IMR-90 (cell line): ENCODE measurements around the gene EXOSC1. TPM values are rescaled to one million over a fixed set of nuclear protein-coding genes. Genes with fewer than 3 reads are reported as not detected.

Experiments used
- ATAC-seq: fragments of 200-7000 bp; cut with Tn5 transposase; 2 replicates; pipeline ENCODE4 v1.9.1; 2020; ENCODE audit warnings: low read depth, mild to moderate bottlenecking, moderate library complexity
- BruUV-seq: library from RNA; stranded (reverse); fragments of 400-500 nt; replicated peaks from 2 replicates; lab custom pipeline; 2021; lab: Mats Ljungman, UMichigan
- CTCF ChIA-PET: fragments of 300-600 bp; formaldehyde crosslinking; extraction: SDS; loops from one replicate; lab custom pipeline; 2021; ENCODE audit warnings: antibody characterized with exemption; lab: Yijun Ruan, JAX
- POLR2A ChIA-PET: fragments of 300-600 bp; sonication (Branson Sonifier 250); formaldehyde crosslinking; loops from one replicate; lab custom pipeline; 2022; ENCODE audit warnings: antibody characterized with exemption; ENCODE audit not compliant: unreplicated experiment; lab: Charles Lee
- DNase-seq: peaks from one replicate; pipeline ENCODE4 v3.0.0; 2013
- H2AFZ ChIP-seq: replicated peaks from 2 replicates; pipeline ENCODE3; 2013; ENCODE audit warnings: low read length, mild to moderate bottlenecking; ENCODE audit not compliant: poor library complexity
- H2AK5ac ChIP-seq: 2 replicates; pipeline ENCODE4 v1.6.1; 2013; ENCODE audit warnings: low read depth, low read length, inconsistent platforms
- H2AK9ac ChIP-seq: replicated peaks from 2 replicates; pipeline ENCODE3; 2013; ENCODE audit warnings: mild to moderate bottlenecking, low read depth, low read length, moderate library complexity; ENCODE audit not compliant: poor library complexity
- H2BK120ac ChIP-seq: 2 replicates; pipeline ENCODE4 v1.6.1; 2013; ENCODE audit warnings: low read depth, low read length, inconsistent platforms
- H2BK15ac ChIP-seq: 3 replicates; pipeline ENCODE4 v1.6.1; 2013; ENCODE audit warnings: low read depth, low read length, inconsistent platforms
- H2BK20ac ChIP-seq: 2 replicates; pipeline ENCODE4 v1.6.1; 2013; ENCODE audit warnings: low read depth, mild to moderate bottlenecking, inconsistent platforms, low read length, moderate library complexity
- H2BK5ac ChIP-seq: 2 replicates; pipeline ENCODE4 v1.6.1; 2013; ENCODE audit warnings: mild to moderate bottlenecking, low read depth, low read length, inconsistent platforms; ENCODE audit not compliant: poor library complexity, severe bottlenecking
- H3K14ac ChIP-seq: replicated peaks from 2 replicates; pipeline ENCODE4 v1.6.1; 2013; ENCODE audit warnings: low read depth, low read length, inconsistent platforms
- H3K18ac ChIP-seq: 2 replicates; pipeline ENCODE4 v1.6.1; 2013; ENCODE audit warnings: low read depth, low read length, control low read depth
- H3K23ac ChIP-seq: 2 replicates; pipeline ENCODE4 v1.6.1; 2013; ENCODE audit warnings: low read depth, low read length, inconsistent platforms
- H3K27ac ChIP-seq: 2 replicates; pipeline ENCODE4 v1.5.1; 2013; ENCODE audit warnings: mild to moderate bottlenecking, control low read depth, low read length; ENCODE audit not compliant: insufficient read depth
- H3K27me3 ChIP-seq: 2 replicates; pipeline ENCODE4 v1.6.1; 2013; ENCODE audit warnings: low read length; ENCODE audit not compliant: control insufficient read depth, insufficient read depth
- H3K36me3 ChIP-seq: 2 replicates; pipeline ENCODE4 v1.6.1; 2013; ENCODE audit warnings: low read length, mixed read lengths; ENCODE audit not compliant: control insufficient read depth, insufficient read depth
- H3K4ac ChIP-seq: 2 replicates; pipeline ENCODE4 v1.6.1; 2013; ENCODE audit warnings: low read depth, low read length, inconsistent platforms
- H3K4me1 ChIP-seq: 2 replicates; pipeline ENCODE4 v1.6.1; 2013; ENCODE audit warnings: low read length, mixed read lengths; ENCODE audit not compliant: control insufficient read depth, insufficient read depth
- H3K4me2 ChIP-seq: 2 replicates; pipeline ENCODE4 v1.6.1; 2013; ENCODE audit warnings: low read depth, mild to moderate bottlenecking, control low read depth, low read length, moderate library complexity
- H3K4me3 ChIP-seq: 2 replicates; pipeline ENCODE4 v1.5.1; 2013; ENCODE audit warnings: low read depth, mild to moderate bottlenecking, control low read depth, low read length, moderate library complexity; ENCODE audit not compliant: insufficient read depth
- H3K56ac ChIP-seq: 2 replicates; pipeline ENCODE4 v1.6.1; 2013; ENCODE audit warnings: low read length, inconsistent platforms; ENCODE audit not compliant: insufficient read depth; ENCODE audit errors: extremely low read depth
- H3K79me1 ChIP-seq, 2 experiments: 2 replicates each; pipeline ENCODE4 v1.6.1; 2013; ENCODE audit warnings: low read length in 2 of 2, inconsistent platforms in 1 of 2, low read depth in 1 of 2
- H3K9ac ChIP-seq: 2 replicates; pipeline ENCODE4 v1.6.1; 2013; ENCODE audit warnings: low read depth, low read length, control low read depth
- H3K9me1 ChIP-seq: 2 replicates; pipeline ENCODE4 v1.6.1; 2013; ENCODE audit warnings: low read length, inconsistent platforms; ENCODE audit not compliant: insufficient read depth
- H3K9me3 ChIP-seq: 2 replicates; pipeline ENCODE4 v1.6.1; 2013; ENCODE audit warnings: low read length; ENCODE audit not compliant: control insufficient read depth, insufficient read depth
- H4K20me1 ChIP-seq: 2 replicates; pipeline ENCODE4 v1.6.1; 2013; ENCODE audit warnings: low read length, inconsistent platforms; ENCODE audit not compliant: insufficient read depth
- H4K5ac ChIP-seq: 2 replicates; pipeline ENCODE4 v1.6.1; 2013; ENCODE audit warnings: mild to moderate bottlenecking, low read depth, low read length, control low read depth
- H4K8ac ChIP-seq, 2 experiments: 2 replicates each; pipeline ENCODE4 v1.6.1; 2013; ENCODE audit warnings: low read depth in 2 of 2, low read length in 2 of 2, control low read depth in 1 of 2, inconsistent platforms in 1 of 2
- H4K91ac ChIP-seq: 2 replicates; pipeline ENCODE4 v1.6.1; 2013; ENCODE audit warnings: low read depth, low read length, inconsistent platforms; ENCODE audit not compliant: insufficient read depth
- BHLHE40 ChIP-seq: fragments of 150-350 bp; IDR thresholded peaks from 2 replicates; pipeline ENCODE4 v1.6.1; 2016; ENCODE audit warnings: mild to moderate bottlenecking, low read depth, low read length
- CEBPB ChIP-seq: IDR thresholded peaks from 2 replicates; pipeline ENCODE4 v1.6.1; 2012; ENCODE audit warnings: low read depth, low read length, improper control_type of control experiment
- CHD1 ChIP-seq: IDR thresholded peaks from 2 replicates; pipeline ENCODE4 v1.6.1; 2012; ENCODE audit warnings: low read depth, low read length, improper control_type of control experiment
- CTCF ChIP-seq: conservative IDR thresholded peaks from 2 replicates; pipeline ENCODE4 v1.5.1; 2012; ENCODE audit warnings: mild to moderate bottlenecking, low read depth, low read length, improper control_type of control experiment
- ELK1 ChIP-seq: fragments of 150-350 bp; IDR thresholded peaks from 2 replicates; pipeline ENCODE4 v1.6.1; 2016; ENCODE audit warnings: low read depth, mild to moderate bottlenecking, low read length, moderate library complexity, borderline replicate concordance
- FOS ChIP-seq: fragments of 150-350 bp; IDR thresholded peaks from 2 replicates; pipeline ENCODE4 v1.6.1; 2016; ENCODE audit warnings: low read depth, low read length
- MAFK ChIP-seq: IDR thresholded peaks from 2 replicates; pipeline ENCODE4 v1.6.1; 2012; ENCODE audit warnings: low read depth, low read length, improper control_type of control experiment
- MAZ ChIP-seq: IDR thresholded peaks from 2 replicates; pipeline ENCODE4 v1.6.1; 2012; ENCODE audit warnings: low read depth, mild to moderate bottlenecking, low read length, improper control_type of control experiment, moderate library complexity, borderline replicate concordance
- MXI1 ChIP-seq: IDR thresholded peaks from 2 replicates; pipeline ENCODE4 v1.6.1; 2012; ENCODE audit warnings: low read depth, mild to moderate bottlenecking, low read length, moderate library complexity, borderline replicate concordance
- NFE2L2 ChIP-seq: fragments of 150-350 bp; IDR thresholded peaks from 2 replicates; pipeline ENCODE4 v1.6.1; 2016; ENCODE audit warnings: low read depth, mild to moderate bottlenecking, low read length
- POLR2A ChIP-seq: IDR thresholded peaks from 2 replicates; pipeline ENCODE4 v1.6.1; 2012; ENCODE audit warnings: mild to moderate bottlenecking, low read depth, low read length
- RAD21 ChIP-seq: IDR thresholded peaks from 2 replicates; pipeline ENCODE4 v1.6.1; 2012; ENCODE audit warnings: low read length, improper control_type of control experiment
- RCOR1 ChIP-seq: IDR thresholded peaks from 2 replicates; pipeline ENCODE4 v1.6.1; 2012; ENCODE audit warnings: mild to moderate bottlenecking, low read length, improper control_type of control experiment; ENCODE audit not compliant: insufficient replicate concordance
- RFX5 ChIP-seq: IDR thresholded peaks from 2 replicates; pipeline ENCODE4 v1.8.0; 2012; ENCODE audit warnings: low read depth, mild to moderate bottlenecking, low read length, moderate library complexity
- SMC3 ChIP-seq: fragments of 150-350 bp; IDR thresholded peaks from 2 replicates; pipeline ENCODE4 v1.6.1; 2016; ENCODE audit warnings: low read depth, mild to moderate bottlenecking, antibody characterized with exemption, low read length, moderate library complexity
- USF2 ChIP-seq: fragments of 150-350 bp; IDR thresholded peaks from 2 replicates; pipeline ENCODE4 v1.6.1; 2017; ENCODE audit warnings: mild to moderate bottlenecking, antibody characterized with exemption, low read length, low read depth
- WGBS, 2 experiments: methylation state at CpG; one replicate each; pipeline versions ENCODE4 v1.1.5 to v1.1.7; 2013; ENCODE audit warnings: missing lambda C conversion rate in 2 of 2; ENCODE audit not compliant: insufficient read length in 1 of 2; ENCODE audit errors: extremely low coverage in 2 of 2; 5-methylcytosine and 5-hydroxymethylcytosine counted together
- dilution Hi-C: fragments of 300-500 bp; cut with HindIII; formaldehyde crosslinking; loops from one replicate; pipeline ENCODE4 v1.14.3; 2018; ENCODE audit warnings: low sequenced_read_pairs; ENCODE audit not compliant: unreplicated experiment
- in situ Hi-C: fragments of 300-500 bp; cut with MboI; formaldehyde crosslinking; loops from 3 replicates; pipeline ENCODE4 v1.14.3; 2019; ENCODE audit warnings: low sequenced_read_pairs, inconsistent platforms, mixed read lengths
- intact Hi-C: fragments of 100-400 bp; cut with micrococcal nuclease; formaldehyde crosslinking; loops from 2 replicates; pipeline ENCODE4 v1.10.0; 2022
- polyA plus RNA-seq, 3 experiments: library from polyadenylated mRNA; depleted of rRNA; stranded (reverse); fragments of >200 nt; gene quantifications; 2 replicates each; pipeline ENCODE4 v1.2.3, GENCODE V29; 2012; ENCODE audit warnings: low replicate concordance in 1 of 3
- total RNA-seq: library from RNA; depleted of rRNA; stranded (reverse); fragments of >200 nt; gene quantifications from 2 replicates; pipeline ENCODE4 v1.2.3, GENCODE V29; 2012

The EXOSC1 gene
- total and polyA plus RNA-seq, 2 of the 4 experiments (the other 2 are of a cell fraction): 49.7 to 51.6 TPM

GRCh38 chr10:97494151-97494550 is 48.3 kb upstream of the EXOSC1 start:
- Histone ChIP-seq H2AK5ac (no peak overlapping the region), H3K27ac (no peak overlapping the region), H2BK120ac (no peak overlapping the region), H2BK15ac (no peak overlapping the region), H4K8ac (no peak overlapping the region), H3K9me1 (peaks cover 11% of the 10 kb centered on the region), H3K56ac (no peak overlapping the region), H2BK5ac (no peak overlapping the region), H3K36me3 (peaks cover 6% of the 10 kb centered on the region; the same call in 1 of the 2 replicates), H4K5ac (no peak overlapping the region), H2AK9ac (no peak overlapping the region), H2AFZ (no peak overlapping the region), H3K4me1 (peaks cover 11% of the 10 kb centered on the region), H3K4ac (no peak overlapping the region), H3K79me1 (peaks cover 9 to 62% of the 10 kb centered on the region in 2 experiments; a peak in 3 of 4 replicates), H3K4me2 (no peak overlapping the region), H3K14ac (no peak overlapping the region), H2BK20ac (no peak overlapping the region), H3K23ac (no peak overlapping the region), H4K91ac (no peak overlapping the region), H3K9me3 (no peaks in the 10 kb centered on the region), H4K20me1 (peaks cover 62% of the 10 kb centered on the region), H3K18ac (no peak overlapping the region), H3K4me3 (no peak overlapping the region), H3K27me3 (no peaks in the 10 kb centered on the region), H3K9ac (no peak overlapping the region)
- in situ Hi-C loops (no loop called here), dilution Hi-C loops (no loop called here), intact Hi-C loops (no loop called here)
- ATAC-seq: no peak
- ChIA-PET CTCF (interaction anchor here (0.6 kb wide), 1 partner anchor 65 kb away, joined by 3 read pairs; no protein-coding TSS in a partner anchor), POLR2A (no interaction called here)
- TF ChIP-seq CTCF (no peak), MXI1 (no peak), ELK1 (no peak), MAFK (no peak), CHD1 (no peak), SMC3 (no peak), BHLHE40 (no peak), RAD21 (no peak), MAZ (no peak), POLR2A (no peak), FOS (no peak), RFX5 (no peak), RCOR1 (no peak), USF2 (no peak), NFE2L2 (no peak), CEBPB (no peak)
- DNase-seq: no peak
- WGBS, 2 experiments: no CpG with 5 or more reads among the region's 2 CpGs
- BruUV-seq: no TSS peak
